ENCODE results near the gene MUC4.

The MUC4 gene

GRCh38 chr3:195822131-195822696 is 10.5 kb upstream of the MUC4 start:
- Histone ChIP-seq H3K4me3 (replicated peaks; ENCODE audit: insufficient read depth, low read length) (no peak overlapping the region), H3K27ac (replicated peaks) (no peak overlapping the region), H3K27me3 (ENCODE audit: insufficient read depth, poor library complexity, severe bottlenecking) (no peaks in the 10 kb centered on the region)
- DNase-seq (ENCODE audit: low read depth in 1 of 2, low spot score in 1 of 2): no peak
- TF ChIP-seq CTCF (IDR thresholded peaks at IDR 0.05; ENCODE audit: insufficient read depth, low read length): no peak
- no peak for TF ChIP-seq GABPA (IDR thresholded peaks at IDR 0.05; ENCODE audit: low read depth)
- no peak for TF ChIP-seq SPI1 (IDR thresholded peaks at IDR 0.05; ENCODE audit: borderline replicate concordance, low read depth)
- TF ChIP-seq REST (IDR thresholded peaks at IDR 0.05; ENCODE audit: insufficient replicate concordance, low read depth): no peak
- TF ChIP-seq POLR2AphosphoS5 (IDR thresholded peaks at IDR 0.05; ENCODE audit: low read depth): no peak

- DNase-seq (ENCODE audit: low read depth in 1 of 2, low spot score in 1 of 2): no peak
- Histone ChIP-seq H3K27ac (replicated peaks) (no peak overlapping the region), H3K4me3 (replicated peaks; ENCODE audit: insufficient read depth, low read length) (no peak overlapping the region), H3K27me3 (ENCODE audit: insufficient read depth, poor library complexity, severe bottlenecking) (no peaks in the 10 kb centered on the region)
- no peak for TF ChIP-seq SPI1 (IDR thresholded peaks at IDR 0.05; ENCODE audit: borderline replicate concordance, low read depth)
- TF ChIP-seq GABPA (IDR thresholded peaks at IDR 0.05; ENCODE audit: low read depth): no peak
- TF ChIP-seq REST (IDR thresholded peaks at IDR 0.05; ENCODE audit: insufficient replicate concordance, low read depth): no peak
- TF ChIP-seq CTCF (IDR thresholded peaks at IDR 0.05; ENCODE audit: insufficient read depth, low read length): no peak
- no peak for TF ChIP-seq POLR2AphosphoS5 (IDR thresholded peaks at IDR 0.05; ENCODE audit: low read depth)
These were observed 9.8 kb upstream of the MUC4 start for GRCh38 chr3:195821403-195822130.

- no peaks in the 10 kb centered on the region for H3K27me3 ChIP-seq (ENCODE audit: insufficient read depth, poor library complexity, severe bottlenecking)
- TF ChIP-seq SPI1 (IDR thresholded peaks at IDR 0.05; ENCODE audit: borderline replicate concordance, low read depth) (no peak), CTCF (IDR thresholded peaks at IDR 0.05; ENCODE audit: insufficient read depth, low read length) (no peak), POLR2AphosphoS5 (IDR thresholded peaks at IDR 0.05; ENCODE audit: low read depth) (no peak), REST (IDR thresholded peaks at IDR 0.05; ENCODE audit: insufficient replicate concordance, low read depth) (no peak), GABPA (IDR thresholded peaks at IDR 0.05; ENCODE audit: low read depth) (no peak)
- H3K4me3 ChIP-seq (replicated peaks; ENCODE audit: insufficient read depth, low read length): no peak overlapping the region
- DNase-seq (ENCODE audit: low read depth in 1 of 2, low spot score in 1 of 2): no peak
- H3K27ac ChIP-seq (replicated peaks): no peak overlapping the region
These were observed 9.2 kb upstream of the MUC4 start for GRCh38 chr3:195820901-195821300.
